HEK293 (cell line): ENCODE results near the gene CCL14.

ENCODE experiments used
- CTCF ChIA-PET: fragments of 350-600 bp; formaldehyde crosslinking; extraction: SDS; loops from one replicate; lab custom pipeline; 2021; ENCODE audit warnings: antibody characterized with exemption; lab: Yijun Ruan, JAX
- POLR2A ChIA-PET: fragments of 300-600 bp; formaldehyde crosslinking; extraction: SDS; loops from one replicate; lab custom pipeline; 2020; ENCODE audit warnings: antibody characterized with exemption, inconsistent platforms; lab: Yijun Ruan, JAX
- H3K27ac ChIP-seq: fragments of 200-500 bp; sonication (Bioruptor generic); 2 replicates; pipeline ENCODE4 v1.5.1; 2014; ENCODE audit warnings: low read depth, low read length, control low read depth, inconsistent platforms; ENCODE audit errors: extremely low read depth
- H3K36me3 ChIP-seq, 2 experiments: fragments of 200-500 bp in 1 of 2; sonication (Bioruptor generic) in 1 of 2; 1 replicate in 1 of 2; 2 replicates in 1 of 2; pipeline ENCODE4 v1.5.1; 2014 to 2017; ENCODE audit warnings: inconsistent platforms in 2 of 2, low read length in 2 of 2; ENCODE audit not compliant: control insufficient read depth in 2 of 2, insufficient read depth in 1 of 2
- H3K4me1 ChIP-seq: fragments of 200-500 bp; sonication (Bioruptor generic); 2 replicates; pipeline ENCODE4 v1.5.1; 2014; ENCODE audit warnings: mild to moderate bottlenecking, low read length, inconsistent platforms; ENCODE audit not compliant: control insufficient read depth, insufficient read depth
- H3K4me3 ChIP-seq: 2 replicates; pipeline ENCODE4 v1.5.1; 2011; ENCODE audit warnings: low read depth, mild to moderate bottlenecking, control low read depth, low read length, moderate library complexity
- H3K9me3 ChIP-seq: fragments of 200-500 bp; sonication (Bioruptor generic); 2 replicates; pipeline ENCODE4 v1.5.1; 2014; ENCODE audit warnings: low read depth, low read length, inconsistent platforms; ENCODE audit not compliant: control insufficient read depth, insufficient read depth
- GLI2 ChIP-seq: fragments of 450-650 bp; formaldehyde crosslinking; IDR thresholded peaks from 2 replicates; pipeline ENCODE4; 2017; ENCODE audit warnings: missing biosample characterization, missing genetic modification characterization, low read depth, borderline replicate concordance
- KLF1 ChIP-seq: fragments of 450-650 bp; formaldehyde crosslinking; IDR thresholded peaks from 2 replicates; pipeline ENCODE4 v1.5.1; 2016; ENCODE audit warnings: missing biosample characterization, missing genetic modification characterization
- MEIS1 ChIP-seq: sonication (generic); formaldehyde crosslinking; IDR thresholded peaks from 2 replicates; pipeline ENCODE4 v1.8.1; 2022; ENCODE audit warnings: missing genetic modification reagents, mild to moderate bottlenecking, borderline replicate concordance
- MZF1 ChIP-seq: fragments of 450-650 bp; formaldehyde crosslinking; IDR thresholded peaks from 2 replicates; pipeline ENCODE4 v1.5.1; 2017; ENCODE audit warnings: missing biosample characterization, missing genetic modification characterization, borderline replicate concordance
- RBAK ChIP-seq: fragments of 450-650 bp; formaldehyde crosslinking; IDR thresholded peaks from 2 replicates; pipeline ENCODE4 v1.5.1; 2016; ENCODE audit warnings: missing biosample characterization, missing genetic modification characterization
- SP7 ChIP-seq: fragments of 450-650 bp; formaldehyde crosslinking; IDR thresholded peaks from 2 replicates; pipeline ENCODE4 v1.5.1; 2016; ENCODE audit warnings: missing biosample characterization, missing genetic modification characterization
- TRIM28 ChIP-seq: IDR thresholded peaks from 2 replicates; pipeline ENCODE4 v1.6.1; 2011; ENCODE audit warnings: low read length, control low read depth, borderline replicate concordance
- YY1 ChIP-seq: fragments of 450-650 bp; formaldehyde crosslinking; IDR thresholded peaks from 2 replicates; pipeline ENCODE4 v1.5.1; 2018; ENCODE audit warnings: missing biosample characterization, missing genetic modification characterization
- ZBTB21 ChIP-seq: fragments of 450-650 bp; formaldehyde crosslinking; IDR thresholded peaks from 2 replicates; pipeline ENCODE4 v1.5.1; 2017; ENCODE audit warnings: missing biosample characterization, missing genetic modification characterization
- ZIC2 ChIP-seq: fragments of 450-650 bp; formaldehyde crosslinking; IDR thresholded peaks from 2 replicates; pipeline ENCODE4 v1.5.1; 2016; ENCODE audit warnings: missing biosample characterization, missing genetic modification characterization
- ZNF174 ChIP-seq: fragments of 450-650 bp; formaldehyde crosslinking; IDR thresholded peaks from 2 replicates; pipeline ENCODE4 v1.5.0; 2017; ENCODE audit warnings: missing biosample characterization, mild to moderate bottlenecking, missing genetic modification characterization
- ZNF202 ChIP-seq: fragments of 450-650 bp; formaldehyde crosslinking; IDR thresholded peaks from 2 replicates; pipeline ENCODE4 v1.5.1; 2016; ENCODE audit warnings: missing biosample characterization, missing genetic modification characterization, borderline replicate concordance
- ZNF248 ChIP-seq: fragments of 450-650 bp; formaldehyde crosslinking; IDR thresholded peaks from 2 replicates; pipeline ENCODE4 v1.5.1; 2017; ENCODE audit warnings: missing biosample characterization, missing genetic modification characterization
- ZNF311 ChIP-seq: fragments of 450-650 bp; formaldehyde crosslinking; IDR thresholded peaks from 2 replicates; pipeline ENCODE4 v1.5.1; 2017; ENCODE audit warnings: missing biosample characterization, missing genetic modification characterization, borderline replicate concordance
- ZNF341 ChIP-seq: fragments of 450-650 bp; formaldehyde crosslinking; IDR thresholded peaks from 2 replicates; pipeline ENCODE4; 2016; ENCODE audit warnings: low read depth, missing biosample characterization, missing genetic modification characterization
- ZNF350 ChIP-seq: fragments of 450-650 bp; formaldehyde crosslinking; IDR thresholded peaks from 2 replicates; pipeline ENCODE4 v1.5.0; 2017; ENCODE audit warnings: missing biosample characterization, mild to moderate bottlenecking, missing genetic modification characterization
- ZNF391 ChIP-seq: fragments of 450-650 bp; formaldehyde crosslinking; IDR thresholded peaks from 2 replicates; pipeline ENCODE4 v1.5.1; 2016; ENCODE audit warnings: low read depth, missing biosample characterization, missing genetic modification characterization, borderline replicate concordance
- ZNF571 ChIP-seq: fragments of 450-650 bp; formaldehyde crosslinking; IDR thresholded peaks from 2 replicates; pipeline ENCODE4 v1.5.0; 2017; ENCODE audit warnings: missing biosample characterization, missing genetic modification characterization
- ZNF701 ChIP-seq: fragments of 450-650 bp; formaldehyde crosslinking; IDR thresholded peaks from 2 replicates; pipeline ENCODE4 v1.5.1; 2016; ENCODE audit warnings: missing biosample characterization, missing genetic modification characterization
- ZNF791 ChIP-seq: fragments of 450-650 bp; formaldehyde crosslinking; IDR thresholded peaks from 2 replicates; pipeline ENCODE4 v1.5.1; 2016; ENCODE audit warnings: missing biosample characterization, missing genetic modification characterization
- ZNF792 ChIP-seq: fragments of 450-650 bp; formaldehyde crosslinking; IDR thresholded peaks from 2 replicates; pipeline ENCODE4 v1.5.1; 2016; ENCODE audit warnings: missing biosample characterization, missing genetic modification characterization
- ZSCAN30 ChIP-seq: fragments of 450-650 bp; IDR thresholded peaks from 2 replicates; pipeline ENCODE4 v1.5.1; 2018; ENCODE audit warnings: missing biosample characterization, mild to moderate bottlenecking, missing genetic modification characterization, moderate library complexity
- TF ChIP-seq, protein P1 (sequence below): fragments of 450-650 bp; formaldehyde crosslinking; IDR thresholded peaks from 2 replicates; pipeline ENCODE4 v1.5.1; 2016; ENCODE audit warnings: missing biosample characterization, missing genetic modification characterization, borderline replicate concordance
- TF ChIP-seq, protein P2 (sequence below): fragments of 450-650 bp; formaldehyde crosslinking; optimal IDR thresholded peaks from 2 replicates; pipeline ENCODE3; 2016; ENCODE audit warnings: missing biosample characterization, mild to moderate bottlenecking, missing genetic modification characterization
- TF ChIP-seq, protein P3 (sequence below): fragments of 450-650 bp; IDR thresholded peaks from 2 replicates; pipeline ENCODE4 v1.5.1; 2018; ENCODE audit warnings: missing biosample characterization, missing genetic modification characterization
- TF ChIP-seq, protein P4 (sequence below): fragments of 450-650 bp; formaldehyde crosslinking; IDR thresholded peaks from 2 replicates; pipeline ENCODE4 v1.5.1; 2016; ENCODE audit warnings: missing biosample characterization, missing genetic modification characterization
- TF ChIP-seq, protein P5 (sequence below): sonication (generic); formaldehyde crosslinking; IDR thresholded peaks from 2 replicates; pipeline ENCODE4 v1.8.1; 2022; ENCODE audit warnings: mild to moderate bottlenecking, moderate library complexity, missing genetic modification reagents

The CCL14 gene

DNA sequence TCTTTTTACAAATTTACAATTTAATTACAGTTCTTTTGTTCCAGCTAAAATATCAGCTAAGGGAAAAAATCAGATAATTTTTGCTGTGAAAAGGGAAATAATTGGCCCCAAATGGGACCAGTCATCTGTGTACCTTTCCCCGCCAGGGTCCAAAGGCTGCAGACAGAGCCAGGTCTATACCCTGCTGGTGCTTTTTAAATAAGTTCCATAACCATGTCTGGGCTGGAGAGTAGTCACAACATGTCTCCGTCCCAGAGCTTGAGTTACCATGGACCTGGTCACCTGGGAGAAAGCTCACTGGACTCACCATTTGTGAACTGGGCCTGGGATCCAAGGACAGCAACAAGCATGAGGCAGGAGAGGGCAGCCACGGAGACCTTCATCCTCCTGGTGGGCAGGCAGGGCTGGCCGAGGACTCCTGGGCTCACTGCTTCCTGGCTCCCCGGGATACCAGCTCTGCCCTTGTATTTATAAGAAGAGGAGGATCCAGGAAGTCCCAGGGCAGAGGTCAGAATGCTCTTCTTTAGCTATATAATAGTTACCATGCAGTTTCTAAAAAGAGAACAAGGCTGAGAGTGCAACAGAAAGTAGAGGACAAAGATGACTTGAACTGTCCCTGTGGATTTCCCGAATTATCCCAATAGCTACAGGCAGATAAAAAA lies 14.7 kb upstream of the CCL14 start, which contains the start of gene CCL15 (continued):
- TF ChIP-seq, protein P1, sequence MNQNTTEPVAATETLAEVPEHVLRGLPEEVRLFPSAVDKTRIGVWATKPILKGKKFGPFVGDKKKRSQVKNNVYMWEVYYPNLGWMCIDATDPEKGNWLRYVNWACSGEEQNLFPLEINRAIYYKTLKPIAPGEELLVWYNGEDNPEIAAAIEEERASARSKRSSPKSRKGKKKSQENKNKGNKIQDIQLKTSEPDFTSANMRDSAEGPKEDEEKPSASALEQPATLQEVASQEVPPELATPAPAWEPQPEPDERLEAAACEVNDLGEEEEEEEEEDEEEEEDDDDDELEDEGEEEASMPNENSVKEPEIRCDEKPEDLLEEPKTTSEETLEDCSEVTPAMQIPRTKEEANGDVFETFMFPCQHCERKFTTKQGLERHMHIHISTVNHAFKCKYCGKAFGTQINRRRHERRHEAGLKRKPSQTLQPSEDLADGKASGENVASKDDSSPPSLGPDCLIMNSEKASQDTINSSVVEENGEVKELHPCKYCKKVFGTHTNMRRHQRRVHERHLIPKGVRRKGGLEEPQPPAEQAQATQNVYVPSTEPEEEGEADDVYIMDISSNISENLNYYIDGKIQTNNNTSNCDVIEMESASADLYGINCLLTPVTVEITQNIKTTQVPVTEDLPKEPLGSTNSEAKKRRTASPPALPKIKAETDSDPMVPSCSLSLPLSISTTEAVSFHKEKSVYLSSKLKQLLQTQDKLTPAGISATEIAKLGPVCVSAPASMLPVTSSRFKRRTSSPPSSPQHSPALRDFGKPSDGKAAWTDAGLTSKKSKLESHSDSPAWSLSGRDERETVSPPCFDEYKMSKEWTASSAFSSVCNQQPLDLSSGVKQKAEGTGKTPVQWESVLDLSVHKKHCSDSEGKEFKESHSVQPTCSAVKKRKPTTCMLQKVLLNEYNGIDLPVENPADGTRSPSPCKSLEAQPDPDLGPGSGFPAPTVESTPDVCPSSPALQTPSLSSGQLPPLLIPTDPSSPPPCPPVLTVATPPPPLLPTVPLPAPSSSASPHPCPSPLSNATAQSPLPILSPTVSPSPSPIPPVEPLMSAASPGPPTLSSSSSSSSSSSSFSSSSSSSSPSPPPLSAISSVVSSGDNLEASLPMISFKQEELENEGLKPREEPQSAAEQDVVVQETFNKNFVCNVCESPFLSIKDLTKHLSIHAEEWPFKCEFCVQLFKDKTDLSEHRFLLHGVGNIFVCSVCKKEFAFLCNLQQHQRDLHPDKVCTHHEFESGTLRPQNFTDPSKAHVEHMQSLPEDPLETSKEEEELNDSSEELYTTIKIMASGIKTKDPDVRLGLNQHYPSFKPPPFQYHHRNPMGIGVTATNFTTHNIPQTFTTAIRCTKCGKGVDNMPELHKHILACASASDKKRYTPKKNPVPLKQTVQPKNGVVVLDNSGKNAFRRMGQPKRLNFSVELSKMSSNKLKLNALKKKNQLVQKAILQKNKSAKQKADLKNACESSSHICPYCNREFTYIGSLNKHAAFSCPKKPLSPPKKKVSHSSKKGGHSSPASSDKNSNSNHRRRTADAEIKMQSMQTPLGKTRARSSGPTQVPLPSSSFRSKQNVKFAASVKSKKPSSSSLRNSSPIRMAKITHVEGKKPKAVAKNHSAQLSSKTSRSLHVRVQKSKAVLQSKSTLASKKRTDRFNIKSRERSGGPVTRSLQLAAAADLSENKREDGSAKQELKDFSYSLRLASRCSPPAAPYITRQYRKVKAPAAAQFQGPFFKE: no peak
- no peak for TF ChIP-seq ZSCAN30 (tag by site-specific recombination)
- TF ChIP-seq, protein P2, sequence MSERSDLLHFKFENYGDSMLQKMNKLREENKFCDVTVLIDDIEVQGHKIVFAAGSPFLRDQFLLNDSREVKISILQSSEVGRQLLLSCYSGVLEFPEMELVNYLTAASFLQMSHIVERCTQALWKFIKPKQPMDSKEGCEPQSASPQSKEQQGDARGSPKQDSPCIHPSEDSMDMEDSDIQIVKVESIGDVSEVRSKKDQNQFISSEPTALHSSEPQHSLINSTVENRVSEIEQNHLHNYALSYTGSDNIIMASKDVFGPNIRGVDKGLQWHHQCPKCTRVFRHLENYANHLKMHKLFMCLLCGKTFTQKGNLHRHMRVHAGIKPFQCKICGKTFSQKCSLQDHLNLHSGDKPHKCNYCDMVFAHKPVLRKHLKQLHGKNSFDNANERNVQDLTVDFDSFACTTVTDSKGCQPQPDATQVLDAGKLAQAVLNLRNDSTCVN (tag by site-specific recombination): no peak
- TF ChIP-seq ZNF248 (tag by site-specific recombination): no peak
- no peak for TF ChIP-seq ZNF701 (tag by site-specific recombination)
- TF ChIP-seq ZNF571: no peak
- TF ChIP-seq ZIC2 (tag by site-specific recombination): no peak

DNA sequence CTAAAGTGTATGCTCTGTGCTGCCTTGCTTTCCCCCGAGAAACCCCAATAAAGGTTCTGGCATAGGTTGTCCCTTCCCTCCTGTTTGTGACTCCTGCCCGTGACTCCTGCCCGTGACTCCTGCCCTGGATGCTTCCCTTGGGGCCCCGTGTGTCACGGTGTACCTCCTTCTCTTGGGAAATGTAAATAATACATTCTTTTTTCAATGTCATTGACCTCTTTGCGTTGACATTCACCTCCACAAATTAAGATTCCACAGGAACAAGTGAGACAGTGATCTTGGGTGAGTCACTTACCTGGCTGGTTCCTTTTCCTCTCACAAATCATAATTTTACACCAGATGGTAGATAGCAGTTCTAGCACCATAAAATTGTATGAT lies 14.2 kb upstream of the CCL14 start:
- TF ChIP-seq ZBTB21 (tag by site-specific recombination): no peak
- TF ChIP-seq TRIM28: no peak
- TF ChIP-seq, protein P3, sequence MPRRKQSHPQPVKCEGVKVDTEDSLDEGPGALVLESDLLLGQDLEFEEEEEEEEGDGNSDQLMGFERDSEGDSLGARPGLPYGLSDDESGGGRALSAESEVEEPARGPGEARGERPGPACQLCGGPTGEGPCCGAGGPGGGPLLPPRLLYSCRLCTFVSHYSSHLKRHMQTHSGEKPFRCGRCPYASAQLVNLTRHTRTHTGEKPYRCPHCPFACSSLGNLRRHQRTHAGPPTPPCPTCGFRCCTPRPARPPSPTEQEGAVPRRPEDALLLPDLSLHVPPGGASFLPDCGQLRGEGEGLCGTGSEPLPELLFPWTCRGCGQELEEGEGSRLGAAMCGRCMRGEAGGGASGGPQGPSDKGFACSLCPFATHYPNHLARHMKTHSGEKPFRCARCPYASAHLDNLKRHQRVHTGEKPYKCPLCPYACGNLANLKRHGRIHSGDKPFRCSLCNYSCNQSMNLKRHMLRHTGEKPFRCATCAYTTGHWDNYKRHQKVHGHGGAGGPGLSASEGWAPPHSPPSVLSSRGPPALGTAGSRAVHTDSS (tag by site-specific recombination): no peak
- no peak for TF ChIP-seq ZNF202 (tag by site-specific recombination)
- TF ChIP-seq ZNF350: no peak
- no peak for TF ChIP-seq ZNF341 (tag by site-specific recombination)
- no peak for TF ChIP-seq MZF1 (tag by site-specific recombination)
- TF ChIP-seq SP7 (tag by site-specific recombination): no peak
- no peak for TF ChIP-seq YY1
- TF ChIP-seq ZNF792: no peak
- TF ChIP-seq ZNF174 (tag by site-specific recombination): no peak
- TF ChIP-seq, protein P4, sequence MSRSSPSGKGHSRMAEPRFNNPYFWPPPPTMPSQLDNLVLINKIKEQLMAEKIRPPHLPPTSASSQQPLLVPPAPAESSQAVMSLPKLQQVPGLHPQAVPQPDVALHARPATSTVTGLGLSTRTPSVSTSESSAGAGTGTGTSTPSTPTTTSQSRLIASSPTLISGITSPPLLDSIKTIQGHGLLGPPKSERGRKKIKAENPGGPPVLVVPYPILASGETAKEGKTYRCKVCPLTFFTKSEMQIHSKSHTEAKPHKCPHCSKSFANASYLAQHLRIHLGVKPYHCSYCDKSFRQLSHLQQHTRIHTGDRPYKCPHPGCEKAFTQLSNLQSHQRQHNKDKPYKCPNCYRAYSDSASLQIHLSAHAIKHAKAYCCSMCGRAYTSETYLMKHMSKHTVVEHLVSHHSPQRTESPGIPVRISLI (tag by site-specific recombination): no peak
- no peak for TF ChIP-seq MEIS1 (CRISPR knock-in tag)
- no peak for TF ChIP-seq GLI2 (tag by site-specific recombination)
- TF ChIP-seq ZNF791 (tag by site-specific recombination): no peak
- TF ChIP-seq ZNF391 (tag by site-specific recombination): no peak
- TF ChIP-seq, protein P5, sequence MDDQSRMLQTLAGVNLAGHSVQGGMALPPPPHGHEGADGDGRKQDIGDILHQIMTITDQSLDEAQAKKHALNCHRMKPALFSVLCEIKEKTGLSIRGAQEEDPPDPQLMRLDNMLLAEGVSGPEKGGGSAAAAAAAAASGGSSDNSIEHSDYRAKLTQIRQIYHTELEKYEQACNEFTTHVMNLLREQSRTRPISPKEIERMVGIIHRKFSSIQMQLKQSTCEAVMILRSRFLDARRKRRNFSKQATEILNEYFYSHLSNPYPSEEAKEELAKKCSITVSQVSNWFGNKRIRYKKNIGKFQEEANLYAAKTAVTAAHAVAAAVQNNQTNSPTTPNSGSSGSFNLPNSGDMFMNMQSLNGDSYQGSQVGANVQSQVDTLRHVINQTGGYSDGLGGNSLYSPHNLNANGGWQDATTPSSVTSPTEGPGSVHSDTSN: no peak
- TF ChIP-seq ZNF311 (tag by site-specific recombination): no peak
- no peak for TF ChIP-seq RBAK (tag by site-specific recombination)
- TF ChIP-seq KLF1: no peak
- CTCF ChIA-PET: interaction anchor here (0.9 to 1.4 kb wide), 3 partner anchors 25 to 150 kb away, joined by 4 to 6 read pairs (median 4); no protein-coding TSS in a partner anchor

More for the DNA sequence above, 14.2 kb upstream of the CCL14 start:
- no peak overlapping the region for H3K27ac ChIP-seq
- no peaks in the 10 kb centered on the region for H3K36me3 ChIP-seq
- no peaks in the 10 kb centered on the region for H3K9me3 ChIP-seq
- POLR2A ChIA-PET: no interaction called here
- 0 out of 2 replicates have a peak, but pooled peaks cover 4% of the 10 kb centered on the region for H3K4me1 ChIP-seq
- no peak overlapping the region for H3K4me3 ChIP-seq
